ENCODE results near the gene ZBTB20. TPM values are rescaled to one million over a fixed set of nuclear protein-coding genes. Genes with fewer than 3 reads are reported as not detected.

Gene ZBTB20
- total RNA-seq, 6 experiments from 2014 or later, result 36.7 to 59.4 (median 46.7) TPM

DNA sequence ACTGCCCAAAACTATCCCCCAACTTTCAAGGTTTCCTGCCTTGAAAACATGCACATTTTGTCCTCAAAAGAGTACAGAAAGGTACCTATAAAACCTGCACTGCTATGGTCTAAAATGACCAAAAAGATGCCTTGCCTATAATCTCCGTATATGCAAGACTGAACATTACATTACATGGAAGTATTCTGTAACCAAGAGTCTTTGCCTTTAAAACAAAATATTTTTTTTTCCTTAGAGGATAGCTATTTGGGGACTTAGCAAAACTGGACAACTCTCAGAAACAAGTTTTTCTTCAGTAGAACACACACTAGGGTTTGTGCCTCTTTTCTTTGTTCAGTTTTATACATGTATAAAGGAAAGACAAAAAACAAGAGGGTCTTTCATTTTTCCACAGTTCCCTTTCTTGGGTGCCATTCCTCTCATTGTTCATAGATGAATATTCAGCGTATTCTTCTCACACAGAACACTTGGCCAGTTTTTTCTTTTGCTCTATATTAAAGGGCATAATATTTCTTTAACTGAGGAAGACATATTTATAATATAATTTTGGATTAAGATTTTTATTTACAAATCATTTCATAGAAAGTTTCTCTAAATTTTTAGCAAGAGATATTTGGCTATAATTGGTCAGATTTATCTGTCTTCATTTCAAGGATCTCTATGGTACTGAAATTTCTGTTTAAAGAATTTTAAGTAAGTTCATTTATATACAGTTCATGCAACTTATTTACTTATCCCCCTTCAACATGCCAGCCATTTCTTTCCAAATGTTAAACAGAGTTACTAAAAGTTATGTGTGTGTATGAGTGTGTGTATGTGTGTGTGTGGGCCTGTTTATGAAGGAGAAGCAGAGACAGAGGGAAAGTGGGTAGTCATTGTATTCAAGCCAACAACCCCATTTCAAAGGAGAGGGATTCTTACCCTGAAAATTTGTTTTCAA is 142.6 kb downstream of the ZBTB20 start:
- no peak overlapping the region for H3K4me3 ChIP-seq
- intact Hi-C loops (cut with DNase I), result no loop called here
- H3K27ac ChIP-seq, result no peak overlapping the region
- no peak for DNase-seq
- H3K9me3 ChIP-seq, result no peaks in the 10 kb centered on the region
- no peaks in the 10 kb centered on the region for H3K4me1 ChIP-seq
- WGBS (ENCODE audit: insufficient coverage, low coverage, low lambda C conversion rate, missing lambda C conversion rate), result 93% methylated on average over 2 of the region's 2 CpGs
- no peaks in the 10 kb centered on the region for H3K27me3 ChIP-seq
- ATAC-seq, result no peak
- no peaks in the 10 kb centered on the region for H3K36me3 ChIP-seq
- TF ChIP-seq POLR2A (IDR thresholded peaks at IDR 0.05), result no peak
- TF ChIP-seq, protein P1, sequence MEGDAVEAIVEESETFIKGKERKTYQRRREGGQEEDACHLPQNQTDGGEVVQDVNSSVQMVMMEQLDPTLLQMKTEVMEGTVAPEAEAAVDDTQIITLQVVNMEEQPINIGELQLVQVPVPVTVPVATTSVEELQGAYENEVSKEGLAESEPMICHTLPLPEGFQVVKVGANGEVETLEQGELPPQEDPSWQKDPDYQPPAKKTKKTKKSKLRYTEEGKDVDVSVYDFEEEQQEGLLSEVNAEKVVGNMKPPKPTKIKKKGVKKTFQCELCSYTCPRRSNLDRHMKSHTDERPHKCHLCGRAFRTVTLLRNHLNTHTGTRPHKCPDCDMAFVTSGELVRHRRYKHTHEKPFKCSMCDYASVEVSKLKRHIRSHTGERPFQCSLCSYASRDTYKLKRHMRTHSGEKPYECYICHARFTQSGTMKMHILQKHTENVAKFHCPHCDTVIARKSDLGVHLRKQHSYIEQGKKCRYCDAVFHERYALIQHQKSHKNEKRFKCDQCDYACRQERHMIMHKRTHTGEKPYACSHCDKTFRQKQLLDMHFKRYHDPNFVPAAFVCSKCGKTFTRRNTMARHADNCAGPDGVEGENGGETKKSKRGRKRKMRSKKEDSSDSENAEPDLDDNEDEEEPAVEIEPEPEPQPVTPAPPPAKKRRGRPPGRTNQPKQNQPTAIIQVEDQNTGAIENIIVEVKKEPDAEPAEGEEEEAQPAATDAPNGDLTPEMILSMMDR (IDR thresholded peaks at IDR 0.05), result no peak

GRCh38 chr3:114998971-114999579 is 148.0 kb downstream of the ZBTB20 start:
- Histone ChIP-seq H3K27ac (no peak overlapping the region), H3K27me3 (no peaks in the 10 kb centered on the region), H3K4me1 (no peaks in the 10 kb centered on the region), H3K36me3 (no peaks in the 10 kb centered on the region), H3K9me3 (no peaks in the 10 kb centered on the region), H3K4me3 (no peak overlapping the region)
- DNase-seq (no peak), ATAC-seq (no peak)
- WGBS (ENCODE audit: insufficient coverage, low coverage, low lambda C conversion rate, missing lambda C conversion rate), result 88% methylated on average over 2 of the region's 2 CpGs
- intact Hi-C loops (cut with DNase I), result no loop called here
- TF ChIP-seq POLR2A (IDR thresholded peaks at IDR 0.05), result no peak
- TF ChIP-seq, protein P1 (IDR thresholded peaks at IDR 0.05), result no peak

GRCh38 chr3:114994554-114995341 is 152.3 kb downstream of the ZBTB20 start:
- no peak overlapping the region for H3K4me3 ChIP-seq

DNA sequence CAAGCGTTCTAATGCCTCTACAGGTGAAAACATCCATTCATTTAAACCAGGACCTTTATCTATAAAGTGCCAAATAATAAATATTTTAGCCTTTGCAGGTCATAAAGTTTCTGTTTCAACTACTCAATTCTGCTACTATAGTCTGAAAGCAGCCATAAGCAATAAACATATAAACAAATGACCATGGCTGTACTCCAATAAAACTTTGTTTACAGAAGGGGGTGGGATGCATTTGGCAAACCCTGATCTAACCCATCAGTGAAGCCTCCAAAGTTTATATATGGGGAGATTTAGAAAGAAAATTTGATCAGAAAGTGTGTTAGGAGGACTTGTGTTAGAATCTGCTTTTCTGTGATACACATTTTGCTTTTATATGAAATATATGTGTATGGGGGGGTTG is 161.3 kb downstream of the ZBTB20 start:
- ATAC-seq (no peak), DNase-seq (no peak)
- Histone ChIP-seq H3K27me3 (no peaks in the 10 kb centered on the region), H3K27ac (no peak overlapping the region), H3K36me3 (no peaks in the 10 kb centered on the region), H3K4me1 (no peaks in the 10 kb centered on the region), H3K9me3 (no peaks in the 10 kb centered on the region), H3K4me3 (no peak overlapping the region)
- intact Hi-C loops (cut with DNase I), result no loop called here
- WGBS (ENCODE audit: insufficient coverage, low coverage, low lambda C conversion rate, missing lambda C conversion rate), result 100% methylated on average over 1 of the region's 1 CpG
- TF ChIP-seq POLR2A (IDR thresholded peaks at IDR 0.05), result no peak
- TF ChIP-seq, protein P1 (IDR thresholded peaks at IDR 0.05), result no peak

More at GRCh38 chr3:114994554-114995341, 152.3 kb downstream of the ZBTB20 start:
- H3K36me3 ChIP-seq, result no peaks in the 10 kb centered on the region
- TF ChIP-seq, protein P1 (IDR thresholded peaks at IDR 0.05), result no peak
- TF ChIP-seq POLR2A (IDR thresholded peaks at IDR 0.05), result no peak
- H3K27ac ChIP-seq, result no peak overlapping the region
- H3K27me3 ChIP-seq, result no peaks in the 10 kb centered on the region
- no peaks in the 10 kb centered on the region for H3K9me3 ChIP-seq
- intact Hi-C loops (cut with DNase I), result no loop called here
- WGBS (ENCODE audit: insufficient coverage, low coverage, low lambda C conversion rate, missing lambda C conversion rate), result 88% methylated on average over 6 of the region's 6 CpGs
- ATAC-seq (no peak), DNase-seq (no peak)
- H3K4me1 ChIP-seq, result no peaks in the 10 kb centered on the region

Measured in right lobe of liver (tissue), 6 donors.